ENCODE results near the gene SERPINB12.

SERPINB12 gene, protein sequence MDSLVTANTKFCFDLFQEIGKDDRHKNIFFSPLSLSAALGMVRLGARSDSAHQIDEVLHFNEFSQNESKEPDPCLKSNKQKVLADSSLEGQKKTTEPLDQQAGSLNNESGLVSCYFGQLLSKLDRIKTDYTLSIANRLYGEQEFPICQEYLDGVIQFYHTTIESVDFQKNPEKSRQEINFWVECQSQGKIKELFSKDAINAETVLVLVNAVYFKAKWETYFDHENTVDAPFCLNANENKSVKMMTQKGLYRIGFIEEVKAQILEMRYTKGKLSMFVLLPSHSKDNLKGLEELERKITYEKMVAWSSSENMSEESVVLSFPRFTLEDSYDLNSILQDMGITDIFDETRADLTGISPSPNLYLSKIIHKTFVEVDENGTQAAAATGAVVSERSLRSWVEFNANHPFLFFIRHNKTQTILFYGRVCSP

DNA sequence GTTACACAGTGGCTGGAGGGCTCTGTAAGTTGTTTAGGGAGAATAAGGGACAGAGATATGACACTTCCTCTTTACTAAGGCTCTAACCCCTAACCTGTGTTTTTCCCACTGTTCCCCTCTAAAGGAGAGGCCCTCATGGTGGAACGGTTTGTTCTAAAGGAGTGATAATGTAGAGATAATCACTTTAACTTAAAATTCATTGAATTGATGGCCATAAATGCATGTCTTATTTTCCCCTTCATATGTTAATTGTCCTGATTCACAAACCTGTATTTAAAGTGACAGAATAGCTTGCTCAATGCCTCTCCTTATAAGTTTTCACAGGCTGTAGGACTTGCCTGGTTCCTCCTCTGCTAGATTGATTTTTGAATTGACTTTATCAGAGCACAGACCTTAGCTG, at the start of gene SERPINB12:
Gene SERPINB12, plus strand, starts transcription at position 301 of the 400 bp plus-strand sequence. CDS start 13,791 bp downstream, outside the sequence.
- DNase-seq (ENCODE audit: low read depth): no peak

DNA sequence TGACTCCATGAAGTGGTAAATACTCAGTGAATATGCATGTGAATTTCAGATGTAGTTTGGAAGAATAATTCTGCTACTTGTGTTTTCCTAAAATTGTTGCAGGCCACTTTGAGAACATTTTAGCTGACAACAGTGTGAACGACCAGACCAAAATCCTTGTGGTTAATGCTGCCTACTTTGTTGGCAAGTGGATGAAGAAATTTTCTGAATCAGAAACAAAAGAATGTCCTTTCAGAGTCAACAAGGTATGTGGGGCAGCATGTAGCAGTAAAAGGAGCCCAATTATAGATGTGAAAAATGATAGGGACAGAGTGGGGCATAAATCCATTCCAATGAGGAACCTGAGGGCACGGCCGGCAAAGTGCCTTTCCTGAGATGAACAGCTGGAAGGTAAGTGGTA, 49.3 kb upstream of the SERPINB12 start:
- DNase-seq (ENCODE audit: low read depth): no peak

DNA sequence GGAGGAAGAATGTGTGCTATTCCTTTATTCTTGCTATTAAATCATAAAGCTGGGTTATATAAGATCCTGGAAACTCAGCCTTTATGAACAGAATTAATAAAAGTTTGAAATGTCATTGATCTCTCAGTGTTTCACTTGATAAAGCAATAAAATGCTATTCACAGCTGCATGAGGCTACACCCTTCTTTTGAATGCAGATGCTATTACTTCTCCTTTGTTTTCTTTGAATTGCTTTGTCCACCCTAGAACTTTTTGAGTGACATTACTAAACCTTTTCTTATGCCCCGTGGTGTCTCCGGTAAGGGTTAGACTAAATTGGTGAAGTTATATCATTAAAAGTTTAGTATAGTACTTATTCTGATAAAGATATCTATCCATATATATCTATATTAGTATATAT, 46.5 kb upstream of the SERPINB12 start:
- no peak for DNase-seq (ENCODE audit: low read depth)

DNA sequence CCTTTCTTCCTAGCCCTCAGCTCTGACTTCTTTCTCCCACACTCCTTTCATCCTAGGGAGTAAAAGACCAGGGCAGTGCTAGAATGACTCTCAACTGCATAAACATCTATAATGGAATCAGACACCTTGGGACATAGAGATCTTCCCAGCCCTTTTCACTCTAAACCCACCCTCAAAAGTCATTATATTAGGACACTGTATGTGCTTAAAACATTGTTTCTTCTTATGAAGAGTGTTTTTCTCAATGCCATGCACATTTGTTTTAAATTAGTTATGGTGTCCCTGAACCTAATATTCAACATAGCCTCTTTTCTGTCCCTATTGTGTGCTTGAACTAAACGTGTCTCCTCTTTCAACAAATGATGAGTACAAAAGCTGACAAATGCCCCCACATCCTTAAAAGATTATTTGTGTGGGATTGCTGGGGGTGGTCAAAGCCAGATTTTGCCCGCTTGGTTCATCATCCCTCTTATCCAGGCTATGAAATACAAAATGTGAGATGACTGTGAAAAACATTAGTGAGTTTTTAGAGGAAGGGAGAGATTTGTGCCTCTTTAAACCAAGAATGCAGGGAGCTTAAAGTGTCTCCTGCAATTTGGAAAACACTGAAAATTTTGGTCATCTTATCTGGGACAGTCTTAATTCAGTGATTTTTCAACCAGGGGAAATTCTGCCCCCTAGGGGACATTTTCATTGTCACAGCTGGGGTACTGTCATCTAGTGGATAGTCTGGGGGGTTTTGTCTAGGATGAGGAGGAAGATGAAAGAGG, 36.4 kb upstream of the SERPINB12 start:
- DNase-seq (ENCODE audit: low read depth): no peak

DNA sequence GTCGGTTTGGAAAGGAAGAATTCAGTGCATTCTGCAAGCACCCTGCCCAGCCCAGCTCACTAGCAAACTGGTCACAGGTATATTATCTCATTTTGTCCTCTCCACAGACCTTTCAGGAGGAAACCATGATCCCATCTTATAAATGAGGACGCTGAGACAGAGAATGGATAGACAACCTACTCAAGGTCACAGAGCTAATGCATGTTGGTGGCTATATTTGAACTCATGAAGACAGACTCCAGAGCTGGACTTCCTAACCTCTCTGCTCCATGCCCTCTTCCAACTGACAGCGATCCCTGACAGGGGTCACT, 35.9 kb upstream of the SERPINB12 start:
- no peak for DNase-seq (ENCODE audit: low read depth)

DNA sequence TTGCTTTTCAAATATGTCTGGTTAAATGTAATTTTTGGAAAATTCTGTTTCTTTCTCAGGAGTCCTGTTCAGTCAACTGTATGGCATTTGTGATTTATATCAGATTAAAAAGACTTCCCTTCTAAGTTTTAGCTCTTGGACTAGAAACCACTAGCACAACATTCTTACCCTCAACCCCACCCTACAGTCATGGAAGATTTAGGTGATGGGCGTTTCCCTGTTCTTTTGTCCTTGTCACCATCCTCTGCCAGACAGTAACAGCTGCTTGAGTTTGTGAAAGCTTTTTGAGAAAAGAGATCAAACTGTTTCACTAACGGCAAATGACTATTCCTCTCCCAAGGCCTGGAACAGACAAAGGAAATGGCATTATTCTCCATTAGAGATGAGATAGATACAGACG, 33.6 kb upstream of the SERPINB12 start:
- no peak for DNase-seq (ENCODE audit: low read depth)

DNA sequence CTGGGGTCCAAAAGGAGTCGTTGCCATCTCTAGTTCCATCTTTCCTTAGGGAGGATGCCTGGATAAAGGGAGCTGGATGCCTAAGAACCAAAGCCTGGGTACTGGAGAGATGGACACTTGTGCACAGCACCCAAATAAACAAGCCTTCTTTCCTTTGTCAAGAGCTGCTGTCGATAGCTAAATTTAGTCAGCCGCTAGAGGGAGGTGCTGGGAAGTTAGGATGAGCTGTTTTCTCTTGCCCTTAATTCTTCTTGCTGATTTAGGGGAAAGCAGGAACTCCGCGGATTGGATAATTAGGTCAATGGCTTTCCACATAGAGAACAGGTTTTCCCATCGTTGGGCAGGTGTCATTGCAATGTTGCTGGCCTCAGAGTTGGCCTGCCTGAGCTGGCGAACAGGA, 30.9 kb upstream of the SERPINB12 start:
- DNase-seq (ENCODE audit: low read depth): no peak

DNA sequence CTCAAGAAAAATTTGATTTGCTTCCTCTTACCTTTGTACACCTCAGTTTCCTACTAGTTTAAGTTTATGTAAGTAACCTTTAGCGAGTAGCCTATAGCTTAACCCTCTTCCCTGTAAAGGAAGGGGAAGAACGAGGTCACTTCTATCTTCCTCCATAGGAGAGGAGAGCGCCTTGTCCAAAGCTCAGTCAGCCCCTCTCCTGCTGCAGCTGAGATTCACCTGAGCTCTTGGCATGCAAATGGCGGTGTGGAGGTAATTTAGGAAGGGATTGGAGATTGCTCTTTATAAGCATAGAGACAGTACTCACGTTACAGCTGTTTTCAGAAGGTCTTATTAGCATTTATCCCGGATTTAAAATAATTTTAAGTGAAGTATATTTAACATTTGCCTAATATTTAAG, 27.8 kb upstream of the SERPINB12 start:
- no peak for DNase-seq (ENCODE audit: low read depth)

DNA sequence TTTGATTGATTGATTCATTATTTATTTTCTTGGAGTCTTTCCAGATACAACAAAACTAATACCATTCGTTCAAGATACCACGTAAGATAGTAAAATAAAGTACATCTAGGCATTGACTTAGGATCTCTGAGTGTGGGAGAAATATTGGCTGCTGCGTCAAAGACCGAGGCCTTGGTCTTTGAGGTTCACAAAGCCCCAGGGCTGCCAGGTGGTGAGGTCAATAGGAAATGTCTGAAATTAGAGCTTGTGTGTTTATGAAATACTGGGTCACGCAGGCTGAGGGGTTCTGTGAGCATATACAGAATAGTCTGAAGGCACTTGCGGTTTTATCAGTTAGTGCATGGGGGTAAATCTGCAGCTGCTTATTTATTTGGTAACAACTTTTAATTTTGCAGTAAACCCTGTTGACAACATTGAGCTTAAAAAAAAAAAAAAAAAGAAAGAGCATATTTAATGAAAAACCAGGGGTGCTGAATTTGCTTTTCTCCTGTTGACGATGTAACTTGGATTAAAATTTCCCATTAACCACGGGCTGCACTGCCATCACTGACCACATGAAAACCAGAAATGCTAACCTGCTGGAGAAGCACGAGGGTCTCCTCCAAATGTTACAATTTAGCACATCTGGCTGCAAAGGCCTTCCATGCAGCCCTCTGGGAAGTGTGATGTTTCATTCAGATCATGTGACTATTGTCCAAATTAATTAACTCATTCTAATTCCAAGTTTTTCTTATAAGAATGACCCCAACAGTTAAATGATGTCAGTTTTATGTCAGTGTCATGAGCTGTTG, 27.1 kb upstream of the SERPINB12 start:
- DNase-seq (ENCODE audit: low read depth): no peak

DNA sequence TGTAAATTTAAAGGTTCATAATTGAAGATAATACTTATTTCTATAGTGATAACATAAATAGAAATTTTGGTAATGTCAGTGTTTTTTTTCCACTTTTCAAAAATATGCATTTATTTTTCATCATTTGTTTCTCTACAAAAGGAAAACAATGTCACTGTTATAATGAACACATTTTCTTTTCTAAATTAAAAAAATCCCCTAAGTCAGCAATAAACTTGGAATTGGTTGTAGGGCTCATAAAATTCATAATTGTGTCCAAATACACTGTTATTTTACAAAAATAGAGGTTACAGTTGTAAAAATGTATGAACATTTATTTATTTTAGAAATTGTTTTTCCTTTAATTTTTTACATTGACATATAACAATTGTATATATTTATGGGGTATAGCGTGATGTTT, 26.4 kb upstream of the SERPINB12 start:
- no peak for DNase-seq (ENCODE audit: low read depth)

DNA sequence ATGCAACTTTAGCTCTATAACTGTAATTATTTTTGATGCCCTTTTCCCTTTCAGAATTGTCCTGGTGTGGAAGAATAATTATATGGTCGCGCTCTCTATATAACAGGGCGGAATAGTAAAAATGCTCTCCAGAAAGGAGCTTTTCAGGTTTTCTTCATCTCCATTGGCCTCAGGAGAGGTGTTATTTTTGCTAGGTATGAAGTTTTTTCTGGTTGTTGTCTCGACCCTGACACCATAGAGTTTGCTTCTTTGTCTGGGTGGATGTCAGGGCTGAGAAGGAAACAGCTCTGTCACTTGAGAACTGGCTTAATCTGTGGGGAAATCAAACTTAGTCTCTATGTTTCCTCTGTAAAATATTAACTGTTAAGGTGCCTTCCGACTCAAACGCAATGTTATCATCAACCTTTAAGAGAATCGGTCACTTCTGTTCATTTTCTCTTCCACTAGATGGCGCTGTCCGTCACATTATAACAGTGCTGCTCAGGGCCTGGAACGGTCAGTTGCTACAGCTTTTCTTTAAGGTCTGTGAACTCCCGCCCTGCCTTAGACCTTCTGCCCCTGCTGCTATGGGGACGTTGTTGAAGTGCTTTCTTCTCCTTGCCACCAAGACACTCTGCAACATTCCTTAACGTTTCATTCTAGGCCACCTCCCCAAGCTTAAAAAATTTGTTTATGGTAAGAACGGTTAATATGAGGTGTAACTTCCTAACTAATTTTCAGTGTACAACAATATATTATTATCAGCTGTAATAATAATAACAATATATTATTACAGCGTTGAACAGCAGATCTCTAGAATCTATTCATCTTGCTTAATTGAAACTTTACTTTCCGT, 23.8 kb upstream of the SERPINB12 start:
- DNase-seq (ENCODE audit: low read depth): peak; percentile 7

DNA sequence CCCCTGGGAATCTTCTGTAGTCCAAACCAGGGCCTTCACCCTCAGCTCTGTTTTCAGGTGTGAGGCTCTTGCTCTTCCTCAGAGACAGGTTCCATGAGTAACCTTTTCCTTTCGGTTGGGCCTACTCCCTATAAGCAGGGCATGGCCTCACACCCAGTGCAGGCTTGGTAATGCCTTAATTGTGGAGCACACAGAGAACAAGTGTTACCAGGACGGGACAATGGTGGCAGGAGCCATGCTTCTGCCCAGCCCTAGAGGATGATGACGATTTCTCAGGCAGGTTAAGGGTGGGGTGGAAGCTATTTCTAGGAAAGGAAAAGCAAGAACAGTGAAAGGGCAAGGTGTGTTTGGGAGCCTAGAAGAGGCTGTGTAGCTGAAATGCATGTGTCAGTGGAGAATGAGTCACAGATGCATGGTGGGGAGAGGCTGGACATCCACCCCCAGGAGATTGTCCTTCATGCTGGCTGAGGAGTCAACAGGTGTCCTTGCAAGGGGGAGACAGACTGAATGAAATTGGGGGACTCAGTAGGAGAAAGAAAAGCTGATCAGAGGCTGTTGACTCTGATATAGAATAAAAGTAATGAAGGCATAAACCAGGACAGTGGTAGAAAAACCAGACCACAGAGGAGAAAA, 22.0 kb upstream of the SERPINB12 start:
- no peak for DNase-seq (ENCODE audit: low read depth)

DNA sequence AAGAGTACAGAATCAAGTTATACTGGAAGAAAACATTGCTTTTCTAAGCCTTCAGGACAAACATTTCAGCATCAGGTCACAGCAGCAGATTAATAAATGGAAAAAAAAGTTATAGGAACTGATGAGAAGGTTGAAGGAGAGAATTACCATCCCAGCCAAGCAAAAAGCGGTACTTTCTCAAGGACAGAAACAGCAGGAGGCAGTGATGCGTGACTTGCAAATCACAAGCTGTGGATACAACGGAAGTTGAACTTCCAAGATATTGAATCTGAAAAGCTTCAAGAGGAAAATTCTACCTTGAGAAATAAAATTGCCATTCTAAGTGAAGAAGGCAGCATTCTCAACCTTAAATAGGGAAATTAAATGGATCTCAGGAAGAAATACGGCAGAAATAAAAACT, 18.5 kb upstream of the SERPINB12 start:
- no peak for DNase-seq (ENCODE audit: low read depth)

DNA sequence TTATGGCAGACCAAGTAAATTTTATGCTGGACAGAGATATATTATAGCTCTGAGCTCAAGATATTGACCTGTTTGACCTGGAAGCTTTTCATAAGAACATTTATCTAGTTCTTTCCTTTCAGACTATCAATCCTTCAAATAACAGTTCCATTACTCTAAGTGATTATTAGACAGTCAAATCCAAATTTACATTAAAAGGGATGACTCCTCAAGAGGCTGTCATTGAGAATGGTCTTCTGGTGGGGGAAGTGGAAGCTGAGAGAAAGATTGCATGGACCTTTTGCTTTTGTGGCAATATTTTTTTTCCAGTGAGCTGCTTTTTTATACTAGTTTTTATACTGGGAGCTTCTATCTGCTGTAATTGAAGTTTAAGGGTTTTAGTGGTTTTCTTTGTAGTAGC, 14.9 kb upstream of the SERPINB12 start:
- no peak for DNase-seq (ENCODE audit: low read depth)

DNA sequence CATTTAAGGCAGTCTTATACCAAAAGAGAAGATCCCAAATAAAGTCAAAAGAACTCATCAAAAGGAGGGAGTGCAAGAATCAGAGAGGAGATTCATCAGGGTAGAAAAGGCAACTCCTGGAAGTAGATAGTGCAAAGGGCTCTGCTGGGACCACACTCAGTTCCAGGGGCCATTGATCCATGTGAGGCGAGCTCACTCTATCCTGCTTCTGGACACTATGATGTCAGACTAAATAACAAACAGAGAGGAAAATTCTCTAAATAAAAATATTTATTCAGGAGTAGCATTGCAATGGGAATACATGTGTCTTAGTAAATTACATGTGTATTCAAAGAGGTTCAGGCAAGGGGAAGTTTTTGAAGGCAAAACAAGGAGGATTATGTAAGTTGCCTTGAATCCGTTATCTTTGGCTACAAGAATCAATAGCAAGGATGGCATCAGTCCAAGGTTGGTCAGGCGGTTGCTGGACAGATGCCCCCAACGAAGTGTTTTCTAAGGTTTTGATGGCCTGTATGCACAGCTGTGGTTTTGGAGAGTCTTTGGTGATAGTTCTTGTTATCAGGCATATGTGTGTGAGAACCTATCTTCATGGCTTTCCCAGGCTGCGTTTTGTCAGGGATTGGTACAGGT, 13.2 kb upstream of the SERPINB12 start:
- DNase-seq (ENCODE audit: low read depth): no peak

DNA sequence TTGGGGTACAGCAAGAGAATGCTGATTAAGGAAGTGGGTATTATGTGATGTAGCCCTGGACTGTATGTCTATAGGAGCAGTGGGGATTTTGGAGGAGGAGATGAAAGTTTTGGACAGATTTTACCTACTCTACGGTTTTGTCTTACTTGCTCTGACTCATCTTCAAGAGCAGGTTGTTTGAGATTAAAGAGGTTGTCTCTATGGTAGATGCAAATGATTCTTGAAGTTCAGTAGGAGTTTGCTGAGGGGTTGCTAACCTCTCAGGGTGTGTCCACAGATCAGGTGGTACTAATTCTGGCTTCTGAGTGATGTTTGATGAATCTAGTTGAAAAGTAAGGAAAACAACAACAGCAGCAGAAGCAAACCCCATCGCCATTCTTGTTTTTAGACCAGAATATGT, 9.7 kb upstream of the SERPINB12 start:
- no peak for DNase-seq (ENCODE audit: low read depth)

DNA sequence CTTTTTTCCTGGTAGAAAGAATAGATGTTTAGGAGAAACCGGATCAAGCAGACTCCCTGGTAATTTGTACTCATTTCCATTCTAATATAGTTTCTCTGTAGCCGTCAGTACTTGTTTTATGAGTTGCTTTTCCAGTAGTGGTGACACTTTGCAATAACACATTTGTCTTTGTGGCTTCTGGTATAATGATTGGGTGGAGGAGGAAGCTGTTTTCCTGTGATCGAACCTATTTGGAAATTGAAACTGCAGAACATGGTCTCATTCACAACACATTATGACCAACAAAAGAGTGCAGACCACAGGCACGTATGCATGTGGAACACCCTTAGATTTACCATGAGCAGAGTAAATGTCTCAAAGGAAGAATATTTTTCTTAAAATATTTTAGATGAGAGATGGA, 7.6 kb upstream of the SERPINB12 start:
- no peak for DNase-seq (ENCODE audit: low read depth)

DNA sequence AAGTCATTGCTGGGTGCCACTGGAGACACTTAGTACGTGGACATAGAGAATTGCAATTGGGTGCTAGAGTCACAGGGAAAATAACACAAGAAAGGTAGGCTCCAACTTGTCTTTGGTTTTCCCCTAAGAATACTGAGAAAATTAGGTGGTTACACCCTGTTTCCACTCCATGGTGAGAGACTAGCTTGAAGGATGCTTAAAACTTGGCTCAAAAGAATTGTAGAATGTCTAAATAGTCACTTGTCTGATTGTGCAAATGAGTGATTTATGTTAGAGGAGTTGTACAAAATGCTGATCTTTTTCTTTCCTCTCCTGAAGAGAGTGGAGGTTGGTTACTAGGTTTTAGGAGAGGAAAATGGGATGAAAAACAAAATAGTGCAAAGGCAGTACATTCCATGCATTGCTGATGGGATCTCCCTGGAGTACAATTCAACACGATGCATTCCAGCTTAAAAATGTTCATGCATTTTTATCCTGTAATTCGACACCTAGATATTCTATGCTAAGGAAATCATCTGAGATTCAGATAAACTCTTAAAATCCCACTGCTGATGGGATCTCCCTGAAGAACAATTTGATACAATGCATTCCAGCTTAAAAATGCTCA, 2.2 kb upstream of the SERPINB12 start:
- DNase-seq (ENCODE audit: low read depth): no peak

DNA sequence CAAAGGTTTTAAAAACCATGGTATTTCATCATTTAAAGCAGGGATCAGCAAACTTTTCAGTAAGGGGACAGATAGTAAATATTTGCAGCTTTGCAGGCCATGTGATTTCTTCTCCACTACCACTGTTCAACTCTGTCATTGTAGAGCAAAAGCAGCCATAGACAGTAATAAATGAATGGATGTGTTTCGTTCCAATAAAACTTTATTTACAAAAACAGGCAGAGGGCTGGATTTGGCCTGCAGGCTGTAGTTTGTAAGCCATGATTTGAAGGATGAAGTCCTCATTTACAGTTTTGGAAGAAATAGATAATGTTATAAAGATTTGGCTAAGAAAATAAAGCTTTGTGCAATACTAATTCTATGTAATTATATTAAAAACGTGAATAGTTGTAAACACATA, 1.8 kb downstream of the SERPINB12 start:
- no peak for DNase-seq (ENCODE audit: low read depth)

DNA sequence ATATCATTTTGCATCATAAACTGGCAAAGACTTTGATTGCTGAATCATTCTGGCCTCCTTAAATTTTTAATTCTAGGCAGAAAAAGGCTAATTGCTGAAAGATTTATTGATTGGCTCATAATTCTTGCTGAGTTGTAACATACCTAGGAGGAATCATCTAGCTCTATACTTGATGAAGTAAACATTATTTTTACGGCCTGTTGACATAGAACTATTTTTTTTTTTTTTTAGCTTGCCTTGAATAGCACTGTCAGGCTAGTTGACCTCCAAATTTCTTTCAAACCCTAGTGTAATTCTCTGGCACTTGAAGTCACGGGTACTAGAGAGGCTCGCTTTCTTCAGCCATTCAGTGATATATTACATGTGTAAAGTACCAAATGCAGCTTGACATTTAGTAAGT, 2.8 kb downstream of the SERPINB12 start:
- DNase-seq (ENCODE audit: low read depth): no peak

DNA sequence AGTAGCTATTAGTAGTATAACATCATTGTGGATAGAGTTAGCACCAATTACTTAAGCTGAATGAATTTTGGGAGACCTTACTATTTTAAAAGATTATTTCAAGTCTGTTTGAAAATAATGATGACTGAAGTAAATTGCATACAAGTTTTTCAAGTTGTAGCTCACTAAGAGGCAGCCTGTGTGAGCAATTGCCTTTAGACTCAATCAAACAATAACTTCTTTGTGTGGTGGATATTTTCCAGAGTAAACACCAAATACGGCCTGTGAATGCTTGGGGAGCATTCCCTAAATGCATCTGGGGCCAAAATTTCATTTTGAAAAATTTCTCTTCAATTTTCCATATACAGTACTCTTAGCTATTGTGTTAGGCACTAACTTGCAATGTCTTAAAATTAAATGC, 7.9 kb downstream of the SERPINB12 start:
- DNase-seq (ENCODE audit: low read depth): no peak

All from activated T-helper 9 cell treated with anti-CD3 and anti-CD28 coated beads, Interleukin-2, amount 50 U/mL, for 16 hours (primary cell).